Activated CD8-positive, alpha-beta memory T cell treated with anti-CD3 and anti-CD28 coated beads, Interleukin-2, amount 10 ng/mL, durations not matched to agents 7 days and 5 days (primary cell): Measurements from ENCODE around the gene DNAH8. TPM values are rescaled to one million over a fixed set of nuclear protein-coding genes. Genes with fewer than 3 reads are reported as not detected.
"Not testable (repeated sequence)": the region's sequence is repeated elsewhere in the genome, so short reads cannot be mapped to it uniquely, and the experiment has no call there.

Experiments used
- ATAC-seq: fragments of 150-1000 bp; cut with Tn5 transposase; one replicate; pipeline ENCODE4 v1.10.0; 2021; ENCODE audit warnings: moderate library complexity
- CTCF ChIA-PET: fragments of 350-600 bp; sonication (Branson Sonifier 250); formaldehyde crosslinking; loops from one replicate; lab custom pipeline; 2021; ENCODE audit warnings: antibody characterized with exemption; lab: Charles Lee
- DNase-seq: peaks from one replicate; pipeline ENCODE4 v3.0.0-alpha.2; 2020
- H3K27ac Mint-ChIP-seq: one replicate; pipeline ENCODE4 v1.8.0; 2021; ENCODE audit warnings: mild to moderate bottlenecking, mixed read lengths
- H3K27me3 Mint-ChIP-seq: one replicate; pipeline ENCODE4 v1.8.0; 2021; ENCODE audit warnings: mixed read lengths
- H3K36me3 Mint-ChIP-seq: one replicate; pipeline ENCODE4 v1.8.0; 2021; ENCODE audit warnings: mild to moderate bottlenecking, mixed read lengths
- H3K4me1 Mint-ChIP-seq: one replicate; pipeline ENCODE4 v1.8.0; 2021; ENCODE audit warnings: mixed read lengths
- H3K4me3 Mint-ChIP-seq: one replicate; pipeline ENCODE4 v1.8.0; 2021; ENCODE audit warnings: mild to moderate bottlenecking, moderate library complexity, mixed read lengths
- H3K9me3 Mint-ChIP-seq: one replicate; pipeline ENCODE4 v1.8.0; 2022; ENCODE audit warnings: low read depth, mixed read lengths
- total RNA-seq, 2 experiments: library from RNA; stranded (reverse); gene quantifications; one replicate each; pipeline ENCODE4 v1.2.3, GENCODE V29; 2021

The DNAH8 gene
- total RNA-seq, 2 experiments from 2014 or later = 0.12 to 0.15 TPM

GRCh38 chr6:38882157-38882556 is 167.0 kb downstream of the DNAH8 start:
- Mint-ChIP-seq H3K27me3 (no peaks in the 10 kb centered on the region), H3K9me3 (no peaks in the 10 kb centered on the region), H3K36me3 (peaks cover 6% of the 10 kb centered on the region), H3K4me3 (no peak overlapping the region), H3K4me1 (peaks cover 6% of the 10 kb centered on the region), H3K27ac (no peak overlapping the region)
- DNase-seq = no peak
- no peak for ATAC-seq
- CTCF ChIA-PET = interaction anchor here (1.0 to 1.2 kb wide), 3 partner anchors 9 to 15 kb away, joined by 3 to 4 read pairs (median 3); no protein-coding TSS in a partner anchor

- ATAC-seq = no peak
- H3K27ac Mint-ChIP-seq = no peak overlapping the region
- no peaks in the 10 kb centered on the region for H3K36me3 Mint-ChIP-seq
- peaks cover 12% of the 10 kb centered on the region for H3K27me3 Mint-ChIP-seq
- CTCF ChIA-PET = no interaction called here
- no peaks in the 10 kb centered on the region for H3K4me1 Mint-ChIP-seq
- no peak for DNase-seq
- no peak overlapping the region for H3K4me3 Mint-ChIP-seq
- no peaks in the 10 kb centered on the region for H3K9me3 Mint-ChIP-seq
These were observed 182.4 kb downstream of the DNAH8 start for GRCh38 chr6:38897507-38897906.

DNA sequence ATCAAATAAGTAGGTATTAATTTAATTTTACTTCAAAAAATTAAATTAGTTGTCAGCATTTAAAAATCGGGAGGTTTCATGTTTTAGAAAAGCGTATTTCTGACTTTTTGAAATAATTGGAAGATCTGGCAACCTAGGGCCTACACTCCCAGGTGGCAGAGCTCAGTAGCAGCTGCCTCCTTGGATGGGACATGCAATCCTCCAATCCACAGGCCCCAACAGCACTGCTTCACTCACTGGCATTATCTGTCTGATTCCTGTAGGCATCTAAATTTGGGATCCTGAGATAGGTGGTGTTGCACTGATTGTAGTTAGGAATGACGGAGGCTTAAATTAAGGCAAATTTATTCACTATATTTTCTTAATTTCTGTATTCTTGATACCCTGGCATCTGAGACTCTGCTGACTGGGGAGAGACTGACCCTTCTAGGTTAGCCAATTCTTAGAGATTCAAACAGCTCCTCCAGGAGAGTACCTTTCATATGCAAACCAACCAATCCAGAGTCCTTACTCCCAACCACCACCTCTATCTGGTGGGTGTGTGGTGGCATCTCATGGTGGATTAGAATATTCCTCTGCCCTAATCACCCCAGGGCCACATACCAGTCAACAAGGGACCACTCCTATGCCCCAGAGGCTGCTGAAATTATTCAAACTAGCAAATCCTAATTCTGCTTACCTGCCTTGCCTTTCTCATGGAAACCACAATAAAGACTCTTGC is 186.9 kb downstream of the DNAH8 start:
- no peak overlapping the region for H3K27ac Mint-ChIP-seq
- H3K36me3 Mint-ChIP-seq = no peaks in the 10 kb centered on the region
- no peak for ATAC-seq
- no peaks in the 10 kb centered on the region for H3K9me3 Mint-ChIP-seq
- CTCF ChIA-PET = interaction anchor here (1.2 kb wide), 1 partner anchor 18 kb away, joined by 3 read pairs; no protein-coding TSS in a partner anchor
- H3K4me3 Mint-ChIP-seq = no peak overlapping the region
- H3K4me1 Mint-ChIP-seq = no peaks in the 10 kb centered on the region
- peaks cover 6% of the 10 kb centered on the region for H3K27me3 Mint-ChIP-seq
- no peak for DNase-seq

- peaks cover 9% of the 10 kb centered on the region for H3K27me3 Mint-ChIP-seq
- no peak for DNase-seq
- H3K36me3 Mint-ChIP-seq = no peaks in the 10 kb centered on the region
- no peaks in the 10 kb centered on the region for H3K4me1 Mint-ChIP-seq
- CTCF ChIA-PET = no interaction called here
- no peak for ATAC-seq
- no peak overlapping the region for H3K4me3 Mint-ChIP-seq
- no peaks in the 10 kb centered on the region for H3K9me3 Mint-ChIP-seq
- no peak overlapping the region for H3K27ac Mint-ChIP-seq
These were observed 191.5 kb downstream of the DNAH8 start for GRCh38 chr6:38906582-38906981.

GRCh38 chr6:38907264-38907663 is 192.2 kb downstream of the DNAH8 start:
- CTCF ChIA-PET = no interaction called here
- Mint-ChIP-seq H3K27me3 (peaks cover 9% of the 10 kb centered on the region), H3K4me3 (no peak overlapping the region), H3K27ac (no peak overlapping the region), H3K9me3 (no peaks in the 10 kb centered on the region), H3K4me1 (no peaks in the 10 kb centered on the region), H3K36me3 (no peaks in the 10 kb centered on the region)
- DNase-seq (no peak), ATAC-seq (no peak)

GRCh38 chr6:38909015-38909730 is 194.1 kb downstream of the DNAH8 start:
- H3K27me3 Mint-ChIP-seq = peaks cover 7% of the 10 kb centered on the region
- H3K4me1 Mint-ChIP-seq = no peaks in the 10 kb centered on the region
- no peaks in the 10 kb centered on the region for H3K36me3 Mint-ChIP-seq
- no peak overlapping the region for H3K27ac Mint-ChIP-seq
- ATAC-seq (no peak), DNase-seq (no peak)
- no peak overlapping the region for H3K4me3 Mint-ChIP-seq
- H3K9me3 Mint-ChIP-seq = no peaks in the 10 kb centered on the region
- CTCF ChIA-PET = interaction anchor here (1.4 kb wide), 1 partner anchor 37 kb away, joined by 3 read pairs; no protein-coding TSS in a partner anchor

DNA sequence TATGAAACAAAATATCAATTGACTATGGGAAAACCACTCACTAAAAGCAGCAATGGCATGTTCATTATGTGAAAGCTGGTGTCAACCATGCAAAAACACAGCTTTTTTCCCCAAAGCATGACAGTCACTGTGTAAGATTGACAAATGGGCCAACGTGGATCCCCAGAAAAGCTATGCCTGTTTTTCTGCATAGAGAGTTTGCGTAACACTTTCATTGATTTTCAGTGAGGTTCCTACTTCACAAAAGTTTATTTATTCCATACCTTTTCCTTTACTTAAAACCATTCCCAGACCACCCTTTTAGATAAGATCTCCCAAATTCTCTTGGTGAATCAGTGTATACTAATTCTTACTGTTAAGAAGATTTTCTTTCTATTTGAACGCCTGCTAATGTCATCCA is 195.1 kb downstream of the DNAH8 start:
- no peaks in the 10 kb centered on the region for H3K9me3 Mint-ChIP-seq
- H3K36me3 Mint-ChIP-seq = no peaks in the 10 kb centered on the region
- CTCF ChIA-PET = no interaction called here
- no peaks in the 10 kb centered on the region for H3K4me1 Mint-ChIP-seq
- H3K27ac Mint-ChIP-seq = no peak overlapping the region
- no peak overlapping the region for H3K4me3 Mint-ChIP-seq
- peaks cover 3% of the 10 kb centered on the region for H3K27me3 Mint-ChIP-seq
- no peak for DNase-seq
- no peak for ATAC-seq

DNA sequence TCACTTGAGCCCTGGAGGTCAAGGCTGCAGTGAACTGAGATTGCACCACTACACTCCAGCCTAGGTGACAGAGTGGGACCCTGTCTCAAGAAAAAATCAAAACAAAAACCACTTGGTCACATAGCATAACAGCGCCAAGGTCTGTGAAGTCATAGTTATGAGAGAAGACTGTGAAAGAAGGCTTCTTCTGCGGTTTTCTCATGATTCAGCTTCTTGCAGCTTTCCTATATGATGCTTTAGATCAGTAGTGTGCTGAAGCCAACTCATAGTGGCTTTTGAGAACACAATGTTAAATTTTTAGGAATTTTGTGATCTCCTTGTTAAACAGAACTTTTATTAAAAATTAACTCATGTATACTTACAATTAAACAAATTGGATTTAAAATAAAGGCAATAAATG is 197.3 kb downstream of the DNAH8 start:
- H3K4me1 Mint-ChIP-seq = no peaks in the 10 kb centered on the region
- H3K4me3 Mint-ChIP-seq = no peak overlapping the region
- no peaks in the 10 kb centered on the region for H3K36me3 Mint-ChIP-seq
- CTCF ChIA-PET = no interaction called here
- no peak for DNase-seq
- peaks cover 3% of the 10 kb centered on the region for H3K27me3 Mint-ChIP-seq
- no peak overlapping the region for H3K27ac Mint-ChIP-seq
- no peaks in the 10 kb centered on the region for H3K9me3 Mint-ChIP-seq
- no peak for ATAC-seq

DNA sequence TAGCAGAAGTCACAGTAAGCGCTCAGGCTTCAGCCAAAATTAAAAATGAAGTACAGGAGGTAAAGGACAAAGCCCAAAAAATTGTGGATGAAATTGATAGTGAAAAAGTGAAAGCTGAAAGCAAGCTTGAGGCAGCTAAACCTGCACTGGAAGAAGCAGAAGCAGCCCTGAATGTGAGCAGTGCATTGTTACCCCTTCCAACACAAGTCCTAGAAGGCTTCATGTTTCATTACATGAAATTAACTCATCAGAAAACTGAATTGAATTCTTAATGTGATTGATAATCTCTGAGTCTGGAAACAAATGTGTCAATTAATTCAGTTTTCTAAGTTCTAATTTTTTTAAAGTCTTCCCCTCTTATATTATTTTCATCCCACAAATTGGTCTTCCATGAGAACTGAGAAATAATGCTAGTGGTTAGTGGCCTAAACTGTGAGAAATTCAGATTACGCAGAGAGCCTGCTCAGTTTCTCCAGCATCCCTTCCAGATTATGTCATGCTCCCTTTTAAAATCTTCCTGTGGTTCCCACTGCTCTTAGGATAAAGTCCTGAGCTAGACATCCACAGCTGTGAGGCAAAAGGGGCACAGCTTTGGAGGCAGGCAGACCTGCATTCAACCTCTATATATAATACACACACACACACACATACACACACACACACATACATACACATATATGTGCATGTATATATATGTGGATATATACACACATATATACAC is 200.3 kb downstream of the DNAH8 start:
- CTCF ChIA-PET = interaction anchor here (1.6 kb wide), 1 partner anchor 58 kb away, joined by 3 read pairs; no protein-coding TSS in a partner anchor
- H3K36me3 Mint-ChIP-seq = no peaks in the 10 kb centered on the region
- no peaks in the 10 kb centered on the region for H3K9me3 Mint-ChIP-seq
- no peak for DNase-seq
- H3K4me3 Mint-ChIP-seq = no peak overlapping the region
- H3K4me1 Mint-ChIP-seq = no peaks in the 10 kb centered on the region
- H3K27me3 Mint-ChIP-seq = peaks cover under 1% of the 10 kb centered on the region
- H3K27ac Mint-ChIP-seq = no peak overlapping the region
- no peak for ATAC-seq

DNA sequence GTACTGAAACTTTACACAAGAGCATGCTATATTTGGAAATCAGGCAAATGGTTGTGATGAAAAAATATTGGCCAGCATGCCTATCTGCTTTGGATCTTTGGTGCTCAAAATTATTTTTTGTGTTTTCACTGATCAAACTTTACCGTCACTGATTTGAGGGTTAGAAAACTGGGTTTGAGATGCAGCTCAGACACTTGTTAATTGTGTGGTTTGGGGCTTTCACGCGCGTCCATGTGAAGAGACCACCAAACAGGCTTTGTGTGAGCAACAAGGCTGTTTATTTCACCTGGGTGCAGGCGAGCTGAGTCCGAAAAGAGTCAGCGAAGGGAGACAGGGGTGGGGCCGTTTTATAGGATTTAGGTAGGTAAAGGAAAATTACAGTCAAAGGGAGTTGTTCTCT is 206.4 kb downstream of the DNAH8 start:
- H3K9me3 Mint-ChIP-seq, DNase-seq, H3K27ac Mint-ChIP-seq, H3K36me3 Mint-ChIP-seq, ATAC-seq, H3K4me1 Mint-ChIP-seq, H3K4me3 Mint-ChIP-seq, H3K27me3 Mint-ChIP-seq: not testable (repeated sequence)
- CTCF ChIA-PET = interaction anchor here (1.6 kb wide), 1 partner anchor 12 kb away, joined by 4 read pairs; no protein-coding TSS in a partner anchor

- Mint-ChIP-seq H3K4me3 (no peak overlapping the region), H3K27ac (no peak overlapping the region), H3K9me3 (no peaks in the 10 kb centered on the region), H3K4me1 (peaks cover 3% of the 10 kb centered on the region), H3K27me3 (peaks cover 24% of the 10 kb centered on the region), H3K36me3 (no peaks in the 10 kb centered on the region)
- DNase-seq (no peak), ATAC-seq (no peak)
- CTCF ChIA-PET = interaction anchor here (3.0 kb wide), 1 partner anchor 53 kb away, joined by 11 read pairs; no protein-coding TSS in a partner anchor
These were observed 209.8 kb downstream of the DNAH8 start for GRCh38 chr6:38924791-38925509.

DNA sequence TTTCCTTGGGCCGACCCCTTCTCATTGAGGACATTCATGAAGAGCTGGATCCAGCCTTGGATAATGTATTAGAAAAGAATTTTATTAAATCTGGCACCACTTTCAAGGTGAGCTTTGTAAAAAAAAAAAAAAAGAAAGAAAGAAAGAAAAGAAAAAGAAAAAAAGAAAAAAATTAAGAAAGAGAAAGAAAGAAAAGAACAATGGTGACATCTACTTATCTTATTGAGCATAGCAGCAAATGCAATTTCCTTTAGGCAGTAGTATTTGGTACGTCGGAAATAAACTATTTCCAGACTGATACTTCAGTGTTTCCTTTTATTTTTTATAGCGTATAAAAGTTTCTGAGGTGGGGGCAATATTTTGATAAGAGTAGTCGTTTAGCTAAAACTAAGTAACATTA is 214.4 kb downstream of the DNAH8 start:
- Mint-ChIP-seq H3K36me3 (no peaks in the 10 kb centered on the region), H3K9me3 (no peaks in the 10 kb centered on the region), H3K27ac (no peak overlapping the region), H3K4me3 (no peak overlapping the region), H3K27me3 (peaks cover 37% of the 10 kb centered on the region), H3K4me1 (no peaks in the 10 kb centered on the region)
- no peak for ATAC-seq
- DNase-seq = no peak
- CTCF ChIA-PET = interaction anchor here (1.2 kb wide), 1 partner anchor 57 kb away, joined by 5 read pairs; no protein-coding TSS in a partner anchor

- DNase-seq = no peak
- CTCF ChIA-PET = interaction anchor here (1.0 to 3.0 kb wide), 5 partner anchors 12 to 64 kb away, joined by 3 to 11 read pairs (median 4); no protein-coding TSS in a partner anchor
These were observed 218.3 kb downstream of the DNAH8 start for GRCh38 chr6:38933426-38933825.

More at GRCh38 chr6:38933426-38933825, 218.3 kb downstream of the DNAH8 start:
- Mint-ChIP-seq H3K4me3 (no peak overlapping the region), H3K27me3 (peaks cover 21% of the 10 kb centered on the region), H3K27ac (no peak overlapping the region), H3K4me1 (no peaks in the 10 kb centered on the region), H3K36me3 (no peaks in the 10 kb centered on the region), H3K9me3 (no peaks in the 10 kb centered on the region)
- ATAC-seq = no peak
